A549 (cell line): ENCODE data around the gene LBP. TPM values are rescaled to one million over a fixed set of nuclear protein-coding genes. Genes with fewer than 3 reads are reported as not detected.

Experiments used
- ATAC-seq, 2 experiments: fragments of 200-7000 bp in 1 of 2; fragments of >200 bp in 1 of 2; cut with Nextera tagmentation in 1 of 2; cut with Tn5 transposase in 1 of 2; 3 replicates each; pipeline versions ENCODE4 v1.8.0 to v1.9.1; 2018 to 2020; ENCODE audit warnings: mild to moderate bottlenecking in 1 of 2, moderate library complexity in 1 of 2
- CTCF ChIA-PET: fragments of 300-600 bp; sonication (Branson Sonifier 250); formaldehyde crosslinking; extraction: SDS; loops from one replicate; lab custom pipeline; 2021; ENCODE audit warnings: antibody characterized with exemption, inconsistent platforms; lab: Yijun Ruan, JAX
- POLR2A ChIA-PET: fragments of 350-600 bp; formaldehyde crosslinking; extraction: SDS; loops from one replicate; lab custom pipeline; 2021; ENCODE audit warnings: antibody characterized with exemption, inconsistent platforms; lab: Yijun Ruan, JAX
- DNase-seq, 2 experiments: peaks; one replicate each; pipeline versions ENCODE4 v3.0.0 to v3.0.0-alpha.2; 2011 to 2016; ENCODE audit warnings: low read depth in 1 of 2, low spot score in 1 of 2
- FAIRE-seq: peaks from 2 replicates; lab custom pipeline; 2011; peaks lifted over from hg19 to GRCh38; lab: Jason Lieb, UNC
- H3K27ac ChIP-seq, 2 experiments: fragments of >200 bp; sonication (Bioruptor Twin); formaldehyde crosslinking; 3 replicates each; pipeline ENCODE4 v1.5.1; 2016 to 2017
- H3K4me1 ChIP-seq: fragments of >200 bp; sonication (Bioruptor Twin); formaldehyde crosslinking; 3 replicates; pipeline ENCODE4 v1.6.1; 2016
- H3K4me2 ChIP-seq: fragments of >200 bp; sonication (Bioruptor Twin); formaldehyde crosslinking; 3 replicates; pipeline ENCODE4 v1.6.1; 2016
- H3K4me3 ChIP-seq: fragments of >200 bp; sonication (Bioruptor Twin); formaldehyde crosslinking; 3 replicates; pipeline ENCODE4 v1.5.1; 2016
- H3K9me3 ChIP-seq: fragments of >200 bp; sonication (Bioruptor Twin); formaldehyde crosslinking; 3 replicates; pipeline ENCODE4 v1.6.1; 2016
- ATOH8 ChIP-seq: fragments of 250-450 bp; sonication (Bioruptor Pico); IDR thresholded peaks from 2 replicates; pipeline ENCODE4 v1.5.0; 2020; ENCODE audit warnings: low read depth, mild to moderate bottlenecking, moderate library complexity
- BCL3 ChIP-seq: fragments of >200 bp; sonication (Bioruptor Twin); formaldehyde crosslinking; IDR thresholded peaks from 3 replicates; pipeline ENCODE4 v1.6.1; 2016
- BHLHE40 ChIP-seq: IDR thresholded peaks from 2 replicates; pipeline ENCODE4 v1.6.1; 2012; ENCODE audit warnings: low read depth, low read length, inconsistent platforms
- CBX8 ChIP-seq: fragments of 200-600 bp; sonication (generic); IDR thresholded peaks from 2 replicates; pipeline ENCODE4 v1.6.1; 2016
- E2F6 ChIP-seq: IDR thresholded peaks from 2 replicates; pipeline ENCODE4 v1.6.1; 2012; ENCODE audit warnings: low read depth, borderline replicate concordance
- ESRRA ChIP-seq: fragments of 150-350 bp; IDR thresholded peaks from 2 replicates; pipeline ENCODE4 v1.6.1; 2014; ENCODE audit warnings: mild to moderate bottlenecking, low read length, borderline replicate concordance
- FOSB ChIP-seq: fragments of 250-450 bp; sonication (Bioruptor Pico); IDR thresholded peaks from 2 replicates; pipeline ENCODE4 v1.5.0; 2020; ENCODE audit warnings: mild to moderate bottlenecking, moderate library complexity
- HDAC2 ChIP-seq: fragments of 200-600 bp; sonication (generic); IDR thresholded peaks from 2 replicates; pipeline ENCODE4 v1.6.1; 2016
- HEYL ChIP-seq: fragments of 250-450 bp; sonication (Bioruptor Pico); IDR thresholded peaks from 2 replicates; pipeline ENCODE4 v1.8.0; 2021; ENCODE audit warnings: mild to moderate bottlenecking, moderate library complexity
- JUNB ChIP-seq: fragments of >200 bp; sonication (Bioruptor Twin); formaldehyde crosslinking; IDR thresholded peaks from 2 replicates; pipeline ENCODE4 v1.6.1; 2016
- KDM1A ChIP-seq: fragments of 200-600 bp; sonication (generic); IDR thresholded peaks from 2 replicates; pipeline ENCODE4 v1.6.1; 2016; ENCODE audit warnings: low read depth, mild to moderate bottlenecking
- MAFK ChIP-seq: fragments of 450-650 bp; IDR thresholded peaks from 2 replicates; pipeline ENCODE4 v1.6.1; 2014; ENCODE audit not compliant: partially characterized antibody
- MAX ChIP-seq: IDR thresholded peaks from 2 replicates; pipeline ENCODE4 v1.6.1; 2012
- MYC ChIP-seq: IDR thresholded peaks from 2 replicates; pipeline ENCODE4 v1.6.1; 2012; ENCODE audit warnings: mild to moderate bottlenecking, inconsistent platforms, low read length, improper control_type of control experiment, borderline replicate concordance
- NPAS2 ChIP-seq: fragments of 250-450 bp; sonication (Bioruptor Pico); IDR thresholded peaks from 2 replicates; pipeline ENCODE4 v1.8.0; 2022; ENCODE audit warnings: mild to moderate bottlenecking, moderate library complexity, borderline replicate concordance
- RAD21 ChIP-seq, 2 experiments: fragments of >200 bp in 1 of 2; sonication (Bioruptor Twin) in 1 of 2; formaldehyde crosslinking in 1 of 2; IDR thresholded peaks in 1 of 2; conservative IDR thresholded peaks in 1 of 2; 2 replicates in 1 of 2; 3 replicates in 1 of 2; pipeline ENCODE4 v1.6.1; 2012 to 2018; ENCODE audit warnings: inconsistent platforms in 1 of 2
- RARB ChIP-seq: fragments of 250-450 bp; sonication (Bioruptor Pico); IDR thresholded peaks from 2 replicates; pipeline ENCODE4 v1.8.0; 2021; ENCODE audit warnings: mild to moderate bottlenecking, moderate library complexity
- RCOR1 ChIP-seq: fragments of 150-350 bp; IDR thresholded peaks from 2 replicates; pipeline ENCODE4 v1.6.1; 2014; ENCODE audit warnings: antibody characterized with exemption, low read length, low read depth
- RNF2 ChIP-seq: fragments of 200-600 bp; sonication (generic); IDR thresholded peaks from 2 replicates; pipeline ENCODE4 v1.6.1; 2016; ENCODE audit warnings: low read depth, mild to moderate bottlenecking, antibody characterized with exemption, moderate library complexity, borderline replicate concordance
- SREBF2 ChIP-seq: fragments of 450-650 bp; IDR thresholded peaks from 2 replicates; pipeline ENCODE4 v1.6.1; 2014; ENCODE audit warnings: mild to moderate bottlenecking, moderate library complexity
- TFCP2L1 ChIP-seq: fragments of 250-450 bp; sonication (Bioruptor Pico); IDR thresholded peaks from 2 replicates; pipeline ENCODE4 v1.5.0; 2021; ENCODE audit warnings: mild to moderate bottlenecking
- USF2 ChIP-seq: fragments of 450-650 bp; IDR thresholded peaks from 2 replicates; pipeline ENCODE4 v1.6.1; 2014; ENCODE audit warnings: antibody characterized with exemption
- ZC3H11A ChIP-seq: fragments of 450-650 bp; IDR thresholded peaks from 2 replicates; pipeline ENCODE4 v1.6.1; 2014; ENCODE audit warnings: antibody characterized with exemption, mild to moderate bottlenecking
- WGBS: methylation state at CpG from one replicate; pipeline ENCODE4 v1.1.6; 2017; ENCODE audit errors: missing lambda C conversion rate; 5-methylcytosine and 5-hydroxymethylcytosine counted together
- polyA plus RNA-seq, 4 experiments: library from polyadenylated mRNA; depleted of rRNA in 3 of 4; stranded (reverse); fragments of >200 nt; fragmentation: RNase III in 1 of 4; extraction: RNeasy Plus Mini Kit Qiagen cat#74134 plus additional on column Dnase treatment in 1 of 4; gene quantifications; 2 replicates in 3 of 4; 3 replicates in 1 of 4; pipeline ENCODE4 v1.2.3, GENCODE V29; 2011 to 2017
- TF ChIP-seq, protein P1 (sequence below): fragments of 200-600 bp; sonication (generic); IDR thresholded peaks from 2 replicates; pipeline ENCODE4 v1.6.1; 2016; ENCODE audit warnings: antibody characterized with exemption, mild to moderate bottlenecking, moderate library complexity
- TF ChIP-seq, protein P2 (sequence below): fragments of 150-350 bp; IDR thresholded peaks from 2 replicates; pipeline ENCODE4 v1.6.1; 2014; ENCODE audit warnings: low read depth, mild to moderate bottlenecking, low read length

Gene LBP
- polyA plus RNA-seq, 2 of the 4 experiments (the other 2 are of a cell fraction), result 1.3 to 2.2 TPM

GRCh38 chr20:38306379-38306778 lies 39.9 kb upstream of the LBP start:
- Histone ChIP-seq H3K9me3 (peaks cover 5% of the 10 kb centered on the region; the same call in 1 of the 3 replicates), H3K4me2 (no peak overlapping the region), H3K4me3 (no peak overlapping the region), H3K27ac (no peak overlapping the region), H3K4me1 (no peaks in the 10 kb centered on the region)
- DNase-seq (no peak), FAIRE-seq (no peak), ATAC-seq (no peak)
- CTCF ChIA-PET, result interaction anchor here (1.4 to 2.1 kb wide), 2 partner anchors 12 to 83 kb away, joined by 3 to 14 read pairs; no protein-coding TSS in a partner anchor
- TF ChIP-seq E2F6 (no peak), RCOR1 (no peak), ATOH8 (CRISPR knock-in tag) (no peak), MAFK (no peak), ESRRA (no peak), KDM1A (no peak), BHLHE40 (no peak), TFCP2L1 (CRISPR knock-in tag) (no peak), CBX8 (no peak), HEYL (CRISPR knock-in tag) (no peak), HDAC2 (no peak), JUNB (no peak), USF2 (no peak), NPAS2 (CRISPR knock-in tag) (no peak), BCL3 (no peak), ZC3H11A (no peak), RNF2 (no peak), MYC (no peak)
- WGBS, result 38% methylated on average over 6 of the region's 6 CpGs
- POLR2A ChIA-PET, result no interaction called here

GRCh38 chr20:38307371-38308046 lies 38.8 kb upstream of the LBP start:
- WGBS, result 63% methylated on average over 8 of the region's 8 CpGs
- ATAC-seq, result no peak
- CTCF ChIA-PET, result interaction anchor here (1.0 to 2.0 kb wide), 5 partner anchors 9 to 744 kb away, joined by 3 to 7 read pairs (median 3); no protein-coding TSS in a partner anchor
- no peak overlapping the region for H3K27ac ChIP-seq
- H3K4me1 ChIP-seq, result no peaks in the 10 kb centered on the region
- TF ChIP-seq RCOR1 (no peak), FOSB (CRISPR knock-in tag) (no peak), E2F6 (no peak), HDAC2 (no peak), RAD21 (conservative IDR thresholded peaks at IDR 0.05 in 1 of 2, IDR thresholded peaks at IDR 0.05 in 1 of 2) (no peak), MAX (no peak), RARB (CRISPR knock-in tag) (no peak), SREBF2 (no peak)
- TF ChIP-seq, protein P1, sequence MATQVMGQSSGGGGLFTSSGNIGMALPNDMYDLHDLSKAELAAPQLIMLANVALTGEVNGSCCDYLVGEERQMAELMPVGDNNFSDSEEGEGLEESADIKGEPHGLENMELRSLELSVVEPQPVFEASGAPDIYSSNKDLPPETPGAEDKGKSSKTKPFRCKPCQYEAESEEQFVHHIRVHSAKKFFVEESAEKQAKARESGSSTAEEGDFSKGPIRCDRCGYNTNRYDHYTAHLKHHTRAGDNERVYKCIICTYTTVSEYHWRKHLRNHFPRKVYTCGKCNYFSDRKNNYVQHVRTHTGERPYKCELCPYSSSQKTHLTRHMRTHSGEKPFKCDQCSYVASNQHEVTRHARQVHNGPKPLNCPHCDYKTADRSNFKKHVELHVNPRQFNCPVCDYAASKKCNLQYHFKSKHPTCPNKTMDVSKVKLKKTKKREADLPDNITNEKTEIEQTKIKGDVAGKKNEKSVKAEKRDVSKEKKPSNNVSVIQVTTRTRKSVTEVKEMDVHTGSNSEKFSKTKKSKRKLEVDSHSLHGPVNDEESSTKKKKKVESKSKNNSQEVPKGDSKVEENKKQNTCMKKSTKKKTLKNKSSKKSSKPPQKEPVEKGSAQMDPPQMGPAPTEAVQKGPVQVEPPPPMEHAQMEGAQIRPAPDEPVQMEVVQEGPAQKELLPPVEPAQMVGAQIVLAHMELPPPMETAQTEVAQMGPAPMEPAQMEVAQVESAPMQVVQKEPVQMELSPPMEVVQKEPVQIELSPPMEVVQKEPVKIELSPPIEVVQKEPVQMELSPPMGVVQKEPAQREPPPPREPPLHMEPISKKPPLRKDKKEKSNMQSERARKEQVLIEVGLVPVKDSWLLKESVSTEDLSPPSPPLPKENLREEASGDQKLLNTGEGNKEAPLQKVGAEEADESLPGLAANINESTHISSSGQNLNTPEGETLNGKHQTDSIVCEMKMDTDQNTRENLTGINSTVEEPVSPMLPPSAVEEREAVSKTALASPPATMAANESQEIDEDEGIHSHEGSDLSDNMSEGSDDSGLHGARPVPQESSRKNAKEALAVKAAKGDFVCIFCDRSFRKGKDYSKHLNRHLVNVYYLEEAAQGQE, result no peak
- TF ChIP-seq, protein P2, sequence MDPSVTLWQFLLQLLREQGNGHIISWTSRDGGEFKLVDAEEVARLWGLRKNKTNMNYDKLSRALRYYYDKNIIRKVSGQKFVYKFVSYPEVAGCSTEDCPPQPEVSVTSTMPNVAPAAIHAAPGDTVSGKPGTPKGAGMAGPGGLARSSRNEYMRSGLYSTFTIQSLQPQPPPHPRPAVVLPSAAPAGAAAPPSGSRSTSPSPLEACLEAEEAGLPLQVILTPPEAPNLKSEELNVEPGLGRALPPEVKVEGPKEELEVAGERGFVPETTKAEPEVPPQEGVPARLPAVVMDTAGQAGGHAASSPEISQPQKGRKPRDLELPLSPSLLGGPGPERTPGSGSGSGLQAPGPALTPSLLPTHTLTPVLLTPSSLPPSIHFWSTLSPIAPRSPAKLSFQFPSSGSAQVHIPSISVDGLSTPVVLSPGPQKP, result no peak
- POLR2A ChIA-PET, result no interaction called here
- no peak overlapping the region for H3K4me2 ChIP-seq
- DNase-seq, result no peak
- no peak for FAIRE-seq
- H3K4me3 ChIP-seq, result no peak overlapping the region
- H3K9me3 ChIP-seq, result peaks cover 5% of the 10 kb centered on the region; the same call in 1 of the 3 replicates
